ENCODE measurements around the gene SORCS2.
A peak's percentile ranks its signal among the peaks of the same experiment; 100 is the strongest.

Gene SORCS2

DNA sequence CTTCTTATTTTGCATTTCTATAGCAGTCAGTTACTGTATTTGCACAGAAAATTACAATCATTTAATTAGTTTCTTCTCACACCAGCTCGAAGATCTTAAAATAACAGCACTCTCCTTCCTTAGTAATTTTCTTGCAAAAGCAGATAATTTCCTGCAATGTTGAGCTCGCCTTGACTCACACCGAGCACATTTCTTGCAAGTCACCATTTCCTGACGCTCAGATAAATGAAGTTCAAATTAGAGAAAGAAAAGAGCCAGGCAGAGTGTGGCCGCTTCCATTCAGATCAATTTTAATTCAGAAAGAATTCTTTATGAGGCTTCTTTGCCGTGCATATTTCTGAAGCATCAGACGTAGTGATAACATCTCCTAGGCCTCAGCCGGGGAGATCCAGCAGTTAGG is 10.1 kb downstream of the SORCS2 start:
- no peaks in the 10 kb centered on the region for H3K9me3 ChIP-seq (ENCODE audit: control insufficient read depth, insufficient read depth, low read length)
- no peaks in the 10 kb centered on the region for H3K36me3 ChIP-seq (ENCODE audit: control insufficient read depth, insufficient read depth, low read length)
- H3K4me3 ChIP-seq (ENCODE audit: low read depth, low read length) = no peak overlapping the region
- H3K9ac ChIP-seq (ENCODE audit: low read depth, low read length) = no peak overlapping the region
- no peaks in the 10 kb centered on the region for H3K27me3 ChIP-seq (ENCODE audit: control insufficient read depth, insufficient read depth, low read length)
- peaks cover 22% of the 10 kb centered on the region for H3K4me1 ChIP-seq (ENCODE audit: control insufficient read depth, insufficient read depth, low read length)
- no peak overlapping the region for H3K27ac ChIP-seq (ENCODE audit: low read depth, low read length)

- peaks cover 22% of the 10 kb centered on the region for H3K4me1 ChIP-seq (ENCODE audit: control insufficient read depth, insufficient read depth, low read length)
- H3K27ac ChIP-seq (ENCODE audit: low read depth, low read length) = no peak overlapping the region
- H3K27me3 ChIP-seq (ENCODE audit: control insufficient read depth, insufficient read depth, low read length) = no peaks in the 10 kb centered on the region
- H3K4me3 ChIP-seq (ENCODE audit: low read depth, low read length) = no peak overlapping the region
- H3K36me3 ChIP-seq (ENCODE audit: control insufficient read depth, insufficient read depth, low read length) = no peaks in the 10 kb centered on the region
- no peak overlapping the region for H3K9ac ChIP-seq (ENCODE audit: low read depth, low read length)
- no peaks in the 10 kb centered on the region for H3K9me3 ChIP-seq (ENCODE audit: control insufficient read depth, insufficient read depth, low read length)
These were observed 12.5 kb downstream of the SORCS2 start for GRCh38 chr4:7204656-7205387.

- no peak overlapping the region for H3K4me3 ChIP-seq (ENCODE audit: low read depth, low read length)
- peaks cover 22% of the 10 kb centered on the region for H3K4me1 ChIP-seq (ENCODE audit: control insufficient read depth, insufficient read depth, low read length)
- no peaks in the 10 kb centered on the region for H3K27me3 ChIP-seq (ENCODE audit: control insufficient read depth, insufficient read depth, low read length)
- H3K27ac ChIP-seq (ENCODE audit: low read depth, low read length) = peak overlapping the region; percentile 55
- H3K9me3 ChIP-seq (ENCODE audit: control insufficient read depth, insufficient read depth, low read length) = no peaks in the 10 kb centered on the region
- H3K36me3 ChIP-seq (ENCODE audit: control insufficient read depth, insufficient read depth, low read length) = no peaks in the 10 kb centered on the region
- no peak overlapping the region; the same call in 1 of the 2 replicates for H3K9ac ChIP-seq (ENCODE audit: low read depth, low read length)
These were observed 14.0 kb downstream of the SORCS2 start for GRCh38 chr4:7206385-7206784.

GRCh38 chr4:7206911-7207567 is 14.7 kb downstream of the SORCS2 start:
- H3K36me3 ChIP-seq (ENCODE audit: control insufficient read depth, insufficient read depth, low read length) = no peaks in the 10 kb centered on the region
- H3K27me3 ChIP-seq (ENCODE audit: control insufficient read depth, insufficient read depth, low read length) = no peaks in the 10 kb centered on the region
- H3K9me3 ChIP-seq (ENCODE audit: control insufficient read depth, insufficient read depth, low read length) = no peaks in the 10 kb centered on the region
- peaks cover 17% of the 10 kb centered on the region for H3K4me1 ChIP-seq (ENCODE audit: control insufficient read depth, insufficient read depth, low read length)
- H3K27ac ChIP-seq (ENCODE audit: low read depth, low read length) = peak overlapping the region; percentile 55
- H3K9ac ChIP-seq (ENCODE audit: low read depth, low read length) = no peak overlapping the region
- H3K4me3 ChIP-seq (ENCODE audit: low read depth, low read length) = no peak overlapping the region

- H3K9ac ChIP-seq (ENCODE audit: low read depth, low read length) = no peak overlapping the region
- H3K9me3 ChIP-seq (ENCODE audit: control insufficient read depth, insufficient read depth, low read length) = no peaks in the 10 kb centered on the region
- no peak overlapping the region for H3K4me3 ChIP-seq (ENCODE audit: low read depth, low read length)
- H3K27ac ChIP-seq (ENCODE audit: low read depth, low read length) = peak overlapping the region; percentile 55
- peaks cover 10% of the 10 kb centered on the region for H3K4me1 ChIP-seq (ENCODE audit: control insufficient read depth, insufficient read depth, low read length)
- no peaks in the 10 kb centered on the region for H3K27me3 ChIP-seq (ENCODE audit: control insufficient read depth, insufficient read depth, low read length)
- no peaks in the 10 kb centered on the region for H3K36me3 ChIP-seq (ENCODE audit: control insufficient read depth, insufficient read depth, low read length)
These were observed 15.4 kb downstream of the SORCS2 start for GRCh38 chr4:7207628-7208231.

GRCh38 chr4:7208509-7209451 is 16.4 kb downstream of the SORCS2 start:
- Histone ChIP-seq H3K36me3 (ENCODE audit: control insufficient read depth, insufficient read depth, low read length) (no peaks in the 10 kb centered on the region), H3K4me3 (ENCODE audit: low read depth, low read length) (no peak overlapping the region), H3K9me3 (ENCODE audit: control insufficient read depth, insufficient read depth, low read length) (no peaks in the 10 kb centered on the region), H3K27ac (ENCODE audit: low read depth, low read length) (no peak overlapping the region), H3K27me3 (ENCODE audit: control insufficient read depth, insufficient read depth, low read length) (no peaks in the 10 kb centered on the region), H3K9ac (ENCODE audit: low read depth, low read length) (no peak overlapping the region), H3K4me1 (ENCODE audit: control insufficient read depth, insufficient read depth, low read length) (peaks cover 9% of the 10 kb centered on the region)

- H3K27ac ChIP-seq (ENCODE audit: low read depth, low read length) = no peak overlapping the region
- H3K4me1 ChIP-seq (ENCODE audit: control insufficient read depth, insufficient read depth, low read length) = peaks cover 9% of the 10 kb centered on the region
- H3K9me3 ChIP-seq (ENCODE audit: control insufficient read depth, insufficient read depth, low read length) = 0 out of 2 replicates have a peak, but pooled peaks cover 4% of the 10 kb centered on the region
- no peak overlapping the region for H3K9ac ChIP-seq (ENCODE audit: low read depth, low read length)
- no peak overlapping the region for H3K4me3 ChIP-seq (ENCODE audit: low read depth, low read length)
- H3K27me3 ChIP-seq (ENCODE audit: control insufficient read depth, insufficient read depth, low read length) = no peaks in the 10 kb centered on the region
- H3K36me3 ChIP-seq (ENCODE audit: control insufficient read depth, insufficient read depth, low read length) = no peaks in the 10 kb centered on the region
These were observed 17.4 kb downstream of the SORCS2 start for GRCh38 chr4:7209699-7210098.

- H3K9ac ChIP-seq (ENCODE audit: low read depth, low read length) = no peak overlapping the region
- no peak overlapping the region for H3K4me3 ChIP-seq (ENCODE audit: low read depth, low read length)
- H3K27ac ChIP-seq (ENCODE audit: low read depth, low read length) = no peak overlapping the region
- no peaks in the 10 kb centered on the region for H3K36me3 ChIP-seq (ENCODE audit: control insufficient read depth, insufficient read depth, low read length)
- H3K9me3 ChIP-seq (ENCODE audit: control insufficient read depth, insufficient read depth, low read length) = 0 out of 2 replicates have a peak, but pooled peaks cover 4% of the 10 kb centered on the region
- no peaks in the 10 kb centered on the region for H3K27me3 ChIP-seq (ENCODE audit: control insufficient read depth, insufficient read depth, low read length)
- peaks cover 9% of the 10 kb centered on the region for H3K4me1 ChIP-seq (ENCODE audit: control insufficient read depth, insufficient read depth, low read length)
These were observed 18.5 kb downstream of the SORCS2 start for GRCh38 chr4:7210824-7211223.

DNA sequence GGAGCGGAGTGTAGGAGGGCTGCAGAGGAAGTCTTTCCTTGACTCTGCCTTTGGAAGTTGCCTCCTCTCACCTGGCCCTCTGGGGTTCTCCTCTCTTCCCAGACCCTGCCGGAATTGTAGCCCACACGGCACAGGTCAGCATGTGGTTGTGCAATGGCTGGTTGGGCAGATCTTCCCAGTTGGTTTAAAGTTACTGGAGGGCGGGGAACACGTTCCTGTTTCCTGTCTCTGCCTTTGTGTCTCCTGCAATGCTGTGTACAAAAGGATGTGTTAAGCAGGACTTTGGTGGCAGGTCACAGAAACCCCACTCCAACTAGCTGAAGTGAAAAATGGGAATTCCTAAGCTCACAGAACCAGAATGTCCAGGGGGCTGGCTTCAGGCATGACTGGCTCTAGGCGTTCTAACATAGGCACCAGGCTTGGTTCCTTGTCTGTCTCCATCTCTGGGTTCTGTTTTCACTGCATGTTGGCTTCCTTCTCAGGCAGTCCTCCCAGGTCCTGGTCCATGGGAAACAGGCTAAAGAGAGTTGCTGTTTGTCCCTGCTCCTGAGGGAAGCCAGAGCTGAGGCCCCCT is 19.9 kb downstream of the SORCS2 start:
- H3K27me3 ChIP-seq (ENCODE audit: control insufficient read depth, insufficient read depth, low read length) = no peaks in the 10 kb centered on the region
- no peak overlapping the region for H3K4me3 ChIP-seq (ENCODE audit: low read depth, low read length)
- H3K27ac ChIP-seq (ENCODE audit: low read depth, low read length) = no peak overlapping the region
- H3K9ac ChIP-seq (ENCODE audit: low read depth, low read length) = no peak overlapping the region
- H3K36me3 ChIP-seq (ENCODE audit: control insufficient read depth, insufficient read depth, low read length) = no peaks in the 10 kb centered on the region
- 0 out of 2 replicates have a peak, but pooled peaks cover 4% of the 10 kb centered on the region for H3K9me3 ChIP-seq (ENCODE audit: control insufficient read depth, insufficient read depth, low read length)
- H3K4me1 ChIP-seq (ENCODE audit: control insufficient read depth, insufficient read depth, low read length) = no peaks in the 10 kb centered on the region; the same call in 1 of the 2 replicates

- H3K9me3 ChIP-seq (ENCODE audit: control insufficient read depth, insufficient read depth, low read length) = 0 out of 2 replicates have a peak, but pooled peaks cover 4% of the 10 kb centered on the region
- H3K27me3 ChIP-seq (ENCODE audit: control insufficient read depth, insufficient read depth, low read length) = no peaks in the 10 kb centered on the region
- no peaks in the 10 kb centered on the region for H3K4me1 ChIP-seq (ENCODE audit: control insufficient read depth, insufficient read depth, low read length)
- no peak overlapping the region for H3K9ac ChIP-seq (ENCODE audit: low read depth, low read length)
- H3K27ac ChIP-seq (ENCODE audit: low read depth, low read length) = no peak overlapping the region
- H3K4me3 ChIP-seq (ENCODE audit: low read depth, low read length) = no peak overlapping the region
- H3K36me3 ChIP-seq (ENCODE audit: control insufficient read depth, insufficient read depth, low read length) = no peaks in the 10 kb centered on the region
These were observed 20.6 kb downstream of the SORCS2 start for GRCh38 chr4:7212921-7213320.

All from HUES48 (cell line).